K562 (cell line): Measurements from ENCODE around the gene WHAMM. TPM values are rescaled to one million over a fixed set of nuclear protein-coding genes. Genes with fewer than 3 reads are reported as not detected.
A peak's percentile ranks its signal among the peaks of the same experiment; 100 is the strongest.

ENCODE experiments used
- ATAC-seq: fragments of 200-7000 bp; cut with Tn5 transposase; 3 replicates; pipeline ENCODE4 v1.9.1; 2020; ENCODE audit warnings: moderate library complexity
- BruUV-seq: library from RNA; stranded (reverse); fragments of 400-500 nt; replicated peaks from 2 replicates; lab custom pipeline; 2021; lab: Mats Ljungman, UMichigan
- CTCF ChIA-PET: fragments of 300-600 bp; formaldehyde crosslinking; extraction: SDS; loops from one replicate; lab custom pipeline; 2021; ENCODE audit warnings: low intra/inter-chr PET ratio; lab: Yijun Ruan, JAX
- POLR2A ChIA-PET: fragments of 300-600, 350-650 bp; sonication (Branson Sonifier 250); formaldehyde crosslinking; extraction: SDS; loops from one replicate; lab custom pipeline; 2021; ENCODE audit warnings: antibody characterized with exemption, inconsistent platforms; lab: Yijun Ruan, JAX
- DNase-seq, 4 experiments: peaks; one replicate each; pipeline versions ENCODE4 v3.0.0 to v3.0.0-alpha.2; 2011 to 2018; ENCODE audit warnings: low spot score in 3 of 4, mixed read lengths in 3 of 4; ENCODE audit errors: extremely low read depth in 1 of 4
- FAIRE-seq: peaks from 2 replicates; lab custom pipeline; 2011; peaks lifted over from hg19 to GRCh38; lab: Jason Lieb, UNC
- H2AFZ ChIP-seq: 2 replicates; pipeline ENCODE4 v1.6.0; 2011; ENCODE audit warnings: low read depth, low read length, control low read depth, inconsistent platforms
- H3K27ac ChIP-seq: fragments of 200-600 bp; 3 replicates; pipeline ENCODE4 v1.8.0; 2011; ENCODE audit warnings: low read depth, mild to moderate bottlenecking, control low read depth, inconsistent platforms, low read length, moderate library complexity, mixed read lengths; ENCODE audit errors: extremely low read depth
- H3K27me3 ChIP-seq, 2 experiments: fragments of 300-600 bp in 1 of 2; 2 replicates in 1 of 2; 3 replicates in 1 of 2; pipeline versions ENCODE4 v1.6.0 to v1.8.0; 2011; ENCODE audit warnings: inconsistent platforms in 2 of 2, low read length in 2 of 2, mild to moderate bottlenecking in 1 of 2, mixed read lengths in 1 of 2, moderate library complexity in 1 of 2; ENCODE audit not compliant: control insufficient read depth in 2 of 2, insufficient read depth in 2 of 2
- H3K36me3 ChIP-seq: fragments of 300-600 bp; 3 replicates; pipeline ENCODE4 v1.8.0; 2011; ENCODE audit warnings: mild to moderate bottlenecking, low read length, inconsistent platforms; ENCODE audit not compliant: control insufficient read depth, insufficient read depth
- H3K4me1 ChIP-seq, 2 experiments: fragments of 200-600 bp in 1 of 2; replicated peaks in 1 of 2; 2 replicates in 1 of 2; 3 replicates in 1 of 2; pipeline versions ENCODE4 v1.5.1 to v1.8.0; 2011; ENCODE audit warnings: inconsistent platforms in 2 of 2, low read length in 2 of 2, mild to moderate bottlenecking in 1 of 2, mixed read lengths in 1 of 2, moderate library complexity in 1 of 2; ENCODE audit not compliant: control insufficient read depth in 2 of 2, insufficient read depth in 2 of 2
- H3K4me2 ChIP-seq: 2 replicates; pipeline ENCODE4 v1.6.1; 2011; ENCODE audit warnings: low read length, control low read depth, inconsistent platforms, mixed read lengths; ENCODE audit not compliant: insufficient read depth
- H3K4me3 ChIP-seq: fragments of 200-600 bp; sonication (generic), shearing (Covaris generic); 2 replicates; pipeline ENCODE4 v1.5.1; 2016; ENCODE audit warnings: control low read depth, inconsistent platforms
- H3K79me2 ChIP-seq: fragments of 200-600 bp; 3 replicates; pipeline ENCODE4 v1.8.0; 2011; ENCODE audit warnings: low read length, inconsistent platforms; ENCODE audit not compliant: control insufficient read depth, insufficient read depth
- H3K9ac ChIP-seq, 2 experiments: 2 replicates each; pipeline versions ENCODE4 v1.6.0 to v1.6.1; 2011; ENCODE audit warnings: low read depth in 2 of 2, low read length in 2 of 2, control low read depth in 1 of 2, inconsistent platforms in 1 of 2, mild to moderate bottlenecking in 1 of 2, mixed read lengths in 1 of 2; ENCODE audit not compliant: insufficient read depth in 1 of 2
- H3K9me1 ChIP-seq: one replicate; pipeline ENCODE4 v1.6.0; 2011; ENCODE audit warnings: inconsistent platforms, mild to moderate bottlenecking, low read length, moderate library complexity; ENCODE audit not compliant: control insufficient read depth, insufficient read depth
- H3K9me3 ChIP-seq: replicated peaks from 2 replicates; pipeline ENCODE4 v1.5.1; 2011; ENCODE audit warnings: low read depth, low read length, inconsistent platforms; ENCODE audit not compliant: control insufficient read depth, insufficient read depth
- H4K20me1 ChIP-seq: replicated peaks from 2 replicates; pipeline ENCODE4 v1.6.1; 2011; ENCODE audit warnings: low read length, inconsistent platforms, mixed read lengths; ENCODE audit not compliant: control insufficient read depth, insufficient read depth
- C11orf30 ChIP-seq: fragments of 450-650 bp; IDR thresholded peaks from 2 replicates; pipeline ENCODE4 v1.6.1; 2016; ENCODE audit warnings: low read depth, mild to moderate bottlenecking
- MAFF ChIP-seq: IDR thresholded peaks from 2 replicates; pipeline ENCODE4 v1.6.1; 2012; ENCODE audit warnings: low read length, improper control_type of control experiment
- MAFG ChIP-seq: fragments of 450-650 bp; conservative IDR thresholded peaks from 2 replicates; pipeline ENCODE4 v1.6.1; 2016; ENCODE audit warnings: missing genetic modification characterization, missing compliant biosample characterization
- MAFK ChIP-seq: IDR thresholded peaks from 2 replicates; pipeline ENCODE4 v1.6.1; 2011; ENCODE audit warnings: low read length, improper control_type of control experiment
- NBN ChIP-seq: fragments of 450-650 bp; IDR thresholded peaks from 2 replicates; pipeline ENCODE4 v1.6.1; 2016; ENCODE audit warnings: low read depth, mild to moderate bottlenecking
- NFIC ChIP-seq: fragments of 450-650 bp; IDR thresholded peaks from 2 replicates; pipeline ENCODE4 v1.6.1; 2017; ENCODE audit warnings: mild to moderate bottlenecking, inconsistent platforms
- NR2C2 ChIP-seq, 2 experiments: fragments of 200-800 bp in 1 of 2; sonication (Bioruptor generic) in 1 of 2; sonication (generic) in 1 of 2; formaldehyde crosslinking in 1 of 2; IDR thresholded peaks; 2 replicates each; pipeline versions ENCODE4 v1.6.1 to v1.8.0; 2016 to 2022; ENCODE audit warnings: mild to moderate bottlenecking in 1 of 2, missing compliant biosample characterization in 1 of 2, missing genetic modification characterization in 1 of 2, missing genetic modification reagents in 1 of 2
- RB1 ChIP-seq: fragments of 450-650 bp; IDR thresholded peaks from 2 replicates; pipeline ENCODE4 v1.6.1; 2017; ENCODE audit warnings: low read depth, mild to moderate bottlenecking
- TEAD2 ChIP-seq: fragments of 450-650 bp; IDR thresholded peaks from 2 replicates; pipeline ENCODE4 v1.6.1; 2016; ENCODE audit warnings: missing genetic modification characterization, control low read depth, missing compliant biosample characterization
- ZNF316 ChIP-seq: fragments of 450-650 bp; IDR thresholded peaks from 2 replicates; pipeline ENCODE4 v1.6.1; 2016
- WGBS: fragments of 100-300 bp; shearing (Covaris generic); methylation state at CpG from one replicate; pipeline ENCODE4 v1.1.6; 2016; ENCODE audit warnings: low coverage, mixed read lengths; ENCODE audit not compliant: insufficient coverage; ENCODE audit errors: missing lambda C conversion rate; 5-methylcytosine and 5-hydroxymethylcytosine counted together
- in situ Hi-C: fragments of 300-500 bp; cut with MboI; formaldehyde crosslinking; loops from 4 replicates; pipeline ENCODE4 v1.15.0; 2018; ENCODE audit warnings: inconsistent platforms, mixed read lengths
- intact Hi-C: fragments of 100-400 bp; cut with micrococcal nuclease; formaldehyde crosslinking; loops from 2 replicates; pipeline ENCODE4 v1.14.2; 2022
- polyA plus RNA-seq, 8 experiments: library from polyadenylated mRNA; depleted of rRNA in 4 of 8; stranded (reverse) in 5 of 8; unstranded in 3 of 8; fragments of >200 nt; fragmentation: Nextera tagmentation in 2 of 8; fragmentation: Illumina TruSeq in 1 of 8; extraction: Ambion mirVana in 2 of 8; extraction: Trizol in 1 of 8; gene quantifications; 2 replicates each; pipeline versions ENCODE4 v1.2.1 to v1.2.3, GENCODE V29; 2011 to 2014; ENCODE audit warnings: inconsistent platforms in 1 of 8, missing spikeins in 1 of 8
- total RNA-seq, 7 experiments: library from RNA; depleted of rRNA in 6 of 7; stranded (reverse); fragments of >200 nt in 6 of 7; fragmentation: Illumina TruSeq in 2 of 7; extraction: Trizol in 2 of 7; gene quantifications; 2 replicates each; pipeline versions ENCODE4 v1.2.1 to v1.2.3, GENCODE V29; 2011 to 2021; ENCODE audit warnings: low replicate concordance in 1 of 7
- TF ChIP-seq, protein P1 (sequence below): IDR thresholded peaks from 3 replicates; pipeline ENCODE4 v1.6.1; 2011; ENCODE audit warnings: borderline replicate concordance, mild to moderate bottlenecking, moderate library complexity; ENCODE audit not compliant: insufficient read length; ENCODE audit errors: extremely low read depth

WHAMM gene
- total and polyA plus RNA-seq, 9 of the 15 experiments (the other 6 are each of a cell fraction or from before 2014, with no cell fraction given): 2.0 to 4.8 (median 3.6) TPM

GRCh38 chr15:82851981-82852511, 42.6 kb downstream of the WHAMM start:
- no peak overlapping the region for H3K27ac ChIP-seq
- no peak for TF ChIP-seq RB1
- TF ChIP-seq, all 486 proteins: peak for 0
- POLR2A ChIA-PET: interaction anchor here (1.0 to 1.4 kb wide), 2 partner anchors 9 to 41 kb away, joined by 3 to 12 read pairs; no protein-coding TSS in a partner anchor
- H3K9ac ChIP-seq: 0 out of 4 replicates have a peak overlapping the region, but pooled peaks of 1 of the 2 experiments have one; percentile 10
- H2AFZ ChIP-seq: no peak overlapping the region
- CTCF ChIA-PET: interaction anchor here (1.2 kb wide), 1 partner anchor 150 kb away, joined by 3 read pairs; no protein-coding TSS in a partner anchor
- peaks cover 29 to 50% of the 10 kb centered on the region in 2 experiments for H3K4me1 ChIP-seq
- H3K9me3 ChIP-seq: no peaks in the 10 kb centered on the region
- FAIRE-seq: no peak
- no peak for DNase-seq
- ATAC-seq: no peak
- 65% methylated on average over 8 of the region's 9 CpGs for WGBS
- no peak overlapping the region for H3K4me2 ChIP-seq
- intact Hi-C loops: no loop called here
- H3K9me1 ChIP-seq: no peaks in the 10 kb centered on the region
- no TSS peak for BruUV-seq
- no peaks in the 10 kb centered on the region for H3K79me2 ChIP-seq
- H3K36me3 ChIP-seq: no peaks in the 10 kb centered on the region
- H3K27me3 ChIP-seq: no peaks in the 10 kb centered on the region
- no peak overlapping the region for H3K4me3 ChIP-seq
- H4K20me1 ChIP-seq: no peaks in the 10 kb centered on the region
- in situ Hi-C loops: loop anchor here (10.0 kb wide), 1 partner anchor 133 kb away; the partner anchor contains the start of gene RAMAC

DNA sequence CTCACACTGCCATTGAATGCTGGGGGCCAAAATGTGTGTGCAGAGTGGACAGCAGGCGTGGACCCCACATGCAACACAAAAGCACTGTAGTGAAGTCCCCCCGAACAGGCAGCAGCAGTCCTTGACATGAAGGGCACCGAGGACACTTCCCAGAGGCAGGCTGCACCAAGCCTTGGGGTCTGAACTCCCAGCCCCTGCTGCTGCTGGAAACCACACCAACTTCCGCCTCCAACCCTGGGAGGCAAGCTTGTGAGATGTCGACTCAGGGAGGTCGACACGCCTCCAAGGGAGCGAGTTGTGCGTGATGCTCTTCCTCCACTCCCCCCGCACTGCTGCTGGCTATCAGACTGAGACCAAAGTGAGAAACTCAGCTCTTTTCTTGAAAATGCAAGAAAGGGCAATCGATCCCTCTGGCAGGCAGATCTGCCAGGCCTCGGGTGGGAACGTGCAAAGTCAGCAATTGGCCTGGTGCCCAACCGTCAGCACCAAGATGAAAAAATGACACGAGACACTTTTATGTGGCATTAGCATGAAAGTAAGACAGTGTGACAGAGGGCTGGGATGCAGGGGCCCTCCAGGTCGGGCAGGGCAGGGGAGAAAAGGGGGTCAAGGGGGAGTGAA, 43.6 kb downstream of the WHAMM start:
- POLR2A ChIA-PET: no interaction called here
- CTCF ChIA-PET: no interaction called here
- no peak for FAIRE-seq

More for the DNA sequence above, 43.6 kb downstream of the WHAMM start:
- Histone ChIP-seq H3K9ac (peak overlapping the region in 1 of 2 experiments; percentile 55; a peak in 2 of 4 replicates), H3K27me3 (no peaks in the 10 kb centered on the region), H3K27ac (no peak overlapping the region), H4K20me1 (no peaks in the 10 kb centered on the region), H3K9me3 (no peaks in the 10 kb centered on the region), H3K4me1 (peaks cover 24 to 41% of the 10 kb centered on the region in 2 experiments), H3K4me3 (no peak overlapping the region), H3K4me2 (no peak overlapping the region), H3K79me2 (no peaks in the 10 kb centered on the region), H2AFZ (no peak overlapping the region), H3K9me1 (no peaks in the 10 kb centered on the region), H3K36me3 (no peaks in the 10 kb centered on the region)
- no TSS peak for BruUV-seq
- DNase-seq: no peak
- intact Hi-C loops (no loop called here), in situ Hi-C loops (loop anchor here (10.0 kb wide), 1 partner anchor 132 kb away; the partner anchor contains the start of gene RAMAC)
- 40% methylated on average over 16 of the region's 16 CpGs for WGBS
- TF ChIP-seq, protein P1, sequence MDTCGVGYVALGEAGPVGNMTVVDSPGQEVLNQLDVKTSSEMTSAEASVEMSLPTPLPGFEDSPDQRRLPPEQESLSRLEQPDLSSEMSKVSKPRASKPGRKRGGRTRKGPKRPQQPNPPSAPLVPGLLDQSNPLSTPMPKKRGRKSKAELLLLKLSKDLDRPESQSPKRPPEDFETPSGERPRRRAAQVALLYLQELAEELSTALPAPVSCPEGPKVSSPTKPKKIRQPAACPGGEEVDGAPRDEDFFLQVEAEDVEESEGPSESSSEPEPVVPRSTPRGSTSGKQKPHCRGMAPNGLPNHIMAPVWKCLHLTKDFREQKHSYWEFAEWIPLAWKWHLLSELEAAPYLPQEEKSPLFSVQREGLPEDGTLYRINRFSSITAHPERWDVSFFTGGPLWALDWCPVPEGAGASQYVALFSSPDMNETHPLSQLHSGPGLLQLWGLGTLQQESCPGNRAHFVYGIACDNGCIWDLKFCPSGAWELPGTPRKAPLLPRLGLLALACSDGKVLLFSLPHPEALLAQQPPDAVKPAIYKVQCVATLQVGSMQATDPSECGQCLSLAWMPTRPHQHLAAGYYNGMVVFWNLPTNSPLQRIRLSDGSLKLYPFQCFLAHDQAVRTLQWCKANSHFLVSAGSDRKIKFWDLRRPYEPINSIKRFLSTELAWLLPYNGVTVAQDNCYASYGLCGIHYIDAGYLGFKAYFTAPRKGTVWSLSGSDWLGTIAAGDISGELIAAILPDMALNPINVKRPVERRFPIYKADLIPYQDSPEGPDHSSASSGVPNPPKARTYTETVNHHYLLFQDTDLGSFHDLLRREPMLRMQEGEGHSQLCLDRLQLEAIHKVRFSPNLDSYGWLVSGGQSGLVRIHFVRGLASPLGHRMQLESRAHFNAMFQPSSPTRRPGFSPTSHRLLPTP: no peak
- 0 out of 2 replicates have a peak, but pooled peaks have one; percentile 17 for TF ChIP-seq MAFF
- no peak for TF ChIP-seq NR2C2 (CRISPR knock-in tag; IDR thresholded peaks at IDR 0.05)
- TF ChIP-seq NR2C2 (tag; IDR thresholded peaks at IDR 0.05): no peak
- no peak for TF ChIP-seq NBN
- no peak for TF ChIP-seq TEAD2 (tag)
- TF ChIP-seq C11orf30: peak; percentile 45; the same call in 1 of the 2 replicates
- peak; percentile 38 for TF ChIP-seq MAFG
- peak; percentile 51 for TF ChIP-seq MAFK
- peak; percentile 75 for TF ChIP-seq ZNF316
- TF ChIP-seq NFIC: peak; percentile 70
- no peak for ATAC-seq
